Muscle of leg (tissue), 11 donors: ENCODE measurements around the gene MAD1L1. TPM values are rescaled to one million over a fixed set of nuclear protein-coding genes. Genes with fewer than 3 reads are reported as not detected.
"Not testable (repeated sequence)": the region's sequence is repeated elsewhere in the genome, so short reads cannot be mapped to it uniquely, and the experiment has no call there.

Experiments
- DNase-seq: peaks from one replicate; pipeline ENCODE4 v3.0.0; 2013
- H3K27ac ChIP-seq: one replicate; pipeline ENCODE4 v1.5.1; 2013; ENCODE audit warnings: mild to moderate bottlenecking, low read length, control low read depth
- H3K27me3 ChIP-seq: one replicate; pipeline ENCODE4 v1.6.1; 2013; ENCODE audit warnings: low read length; ENCODE audit not compliant: control insufficient read depth, insufficient read depth
- H3K36me3 ChIP-seq: one replicate; pipeline ENCODE4 v1.6.1; 2013; ENCODE audit warnings: low read length; ENCODE audit not compliant: control insufficient read depth, insufficient read depth
- H3K4me1 ChIP-seq: one replicate; pipeline ENCODE4 v1.6.1; 2013; ENCODE audit warnings: low read length; ENCODE audit not compliant: control insufficient read depth, insufficient read depth
- H3K4me3 ChIP-seq: one replicate; pipeline ENCODE4 v1.5.1; 2013; ENCODE audit warnings: low read length, control low read depth
- H3K9me3 ChIP-seq: replicated peaks from 2 replicates; pipeline ENCODE4 v1.6.1; 2013; ENCODE audit warnings: low read depth, low read length; ENCODE audit not compliant: control insufficient read depth
- WGBS: methylation state at CpG from one replicate; pipeline ENCODE4 v1.1.5; 2013; ENCODE audit warnings: missing lambda C conversion rate; ENCODE audit not compliant: insufficient coverage; 5-methylcytosine and 5-hydroxymethylcytosine counted together
- polyA plus RNA-seq, 8 donors: library from polyadenylated mRNA; unstranded; fragments of 120-200 nt; gene quantifications; one replicate each; pipeline versions ENCODE4 v1.2.1 to v1.2.3, GENCODE V29; 2013; ENCODE audit warnings: inconsistent platforms in 1 of 8, low replicate concordance in 1 of 8; ENCODE audit not compliant: insufficient read length in 8 of 8, insufficient read depth in 1 of 8
- total RNA-seq: library from RNA; stranded (reverse); fragments of 120-200 nt; gene quantifications from one replicate; pipeline ENCODE4 v1.2.4, GENCODE V29; 2013

MAD1L1 gene
- total and polyA plus RNA-seq, 9 donors, result 19.1 to 38.7 (median 21.8) TPM

- peaks cover 42% of the 10 kb centered on the region for H3K36me3 ChIP-seq
- DNase-seq, result no peak
- H3K27me3 ChIP-seq, result no peaks in the 10 kb centered on the region
- no peaks in the 10 kb centered on the region for H3K9me3 ChIP-seq
- 56% methylated on average over 8 of the region's 9 CpGs for WGBS
- H3K27ac ChIP-seq, result no peak overlapping the region
- no peak overlapping the region for H3K4me3 ChIP-seq
- H3K4me1 ChIP-seq, result peaks cover 11% of the 10 kb centered on the region
These were observed 39.3 kb upstream of the MAD1L1 start for GRCh38 chr7:2272031-2272430.

- no peak for DNase-seq
- 72% methylated on average over 23 of the region's 27 CpGs for WGBS
- Histone ChIP-seq H3K9me3 (no peaks in the 10 kb centered on the region), H3K4me3 (no peak overlapping the region), H3K36me3 (peaks cover 40% of the 10 kb centered on the region), H3K27ac (no peak overlapping the region), H3K27me3 (no peaks in the 10 kb centered on the region), H3K4me1 (peaks cover 11% of the 10 kb centered on the region)
These were observed 38.7 kb upstream of the MAD1L1 start for GRCh38 chr7:2271273-2272026.

- no peak for DNase-seq
- 61% methylated on average over 4 of the region's 8 CpGs for WGBS
- Histone ChIP-seq H3K4me1 (peaks cover 11% of the 10 kb centered on the region), H3K9me3 (no peaks in the 10 kb centered on the region), H3K4me3 (no peak overlapping the region), H3K27ac (no peak overlapping the region), H3K27me3 (no peaks in the 10 kb centered on the region), H3K36me3 (peaks cover 37% of the 10 kb centered on the region)
These were observed 37.8 kb upstream of the MAD1L1 start for GRCh38 chr7:2270495-2270894.

- DNase-seq, result no peak
- Histone ChIP-seq H3K36me3 (peaks cover 35% of the 10 kb centered on the region), H3K9me3 (no peaks in the 10 kb centered on the region), H3K4me1 (peaks cover 11% of the 10 kb centered on the region), H3K27ac (peak overlapping the region; percentile 62), H3K27me3 (no peaks in the 10 kb centered on the region), H3K4me3 (no peak overlapping the region)
- WGBS, result 59% methylated on average over 7 of the region's 10 CpGs
These were observed 37.3 kb upstream of the MAD1L1 start for GRCh38 chr7:2269991-2270460.

GRCh38 chr7:2269089-2269990 is 36.6 kb upstream of the MAD1L1 start:
- WGBS, result 20% methylated on average over 5 of the region's 18 CpGs
- peak overlapping the region; percentile 62 for H3K27ac ChIP-seq
- not testable (repeated sequence) for H3K27me3 ChIP-seq, DNase-seq, H3K4me3 ChIP-seq, H3K9me3 ChIP-seq
- H3K36me3 ChIP-seq, result peaks cover 31% of the 10 kb centered on the region
- peaks cover 11% of the 10 kb centered on the region for H3K4me1 ChIP-seq

- no peak overlapping the region for H3K4me3 ChIP-seq
- no peak overlapping the region for H3K27ac ChIP-seq
- H3K9me3 ChIP-seq, result no peaks in the 10 kb centered on the region
- 67% methylated on average over 5 of the region's 10 CpGs for WGBS
- peaks cover 37% of the 10 kb centered on the region for H3K36me3 ChIP-seq
- H3K27me3 ChIP-seq, result no peaks in the 10 kb centered on the region
- H3K4me1 ChIP-seq, result peaks cover 17% of the 10 kb centered on the region
- no peak for DNase-seq
These were observed 34.2 kb upstream of the MAD1L1 start for GRCh38 chr7:2266911-2267310.

GRCh38 chr7:2264158-2264557 is 31.4 kb upstream of the MAD1L1 start:
- no peaks in the 10 kb centered on the region for H3K27me3 ChIP-seq
- 96% methylated on average over 23 of the region's 23 CpGs for WGBS
- peaks cover 5% of the 10 kb centered on the region for H3K4me1 ChIP-seq
- no peaks in the 10 kb centered on the region for H3K9me3 ChIP-seq
- DNase-seq, result no peak
- no peak overlapping the region for H3K4me3 ChIP-seq
- peaks cover 29% of the 10 kb centered on the region for H3K36me3 ChIP-seq
- H3K27ac ChIP-seq, result no peak overlapping the region

GRCh38 chr7:2263176-2263575 is 30.4 kb upstream of the MAD1L1 start:
- no peak overlapping the region for H3K27ac ChIP-seq
- no peaks in the 10 kb centered on the region for H3K9me3 ChIP-seq
- H3K4me1 ChIP-seq, result peaks cover 5% of the 10 kb centered on the region
- peaks cover 37% of the 10 kb centered on the region for H3K36me3 ChIP-seq
- no peak overlapping the region for H3K4me3 ChIP-seq
- no peak for DNase-seq
- H3K27me3 ChIP-seq, result no peaks in the 10 kb centered on the region
- 89% methylated on average over 18 of the region's 18 CpGs for WGBS

GRCh38 chr7:2261611-2262010 is 28.9 kb upstream of the MAD1L1 start:
- H3K9me3 ChIP-seq, result no peaks in the 10 kb centered on the region
- H3K27me3 ChIP-seq, result no peaks in the 10 kb centered on the region
- peak; percentile 55 for DNase-seq
- peaks cover 5% of the 10 kb centered on the region for H3K4me1 ChIP-seq
- peaks cover 46% of the 10 kb centered on the region for H3K36me3 ChIP-seq
- peak overlapping the region; percentile 65 for H3K27ac ChIP-seq
- no peak overlapping the region for H3K4me3 ChIP-seq
- WGBS, result 88% methylated on average over 13 of the region's 14 CpGs

GRCh38 chr7:2260820-2261219 is 28.1 kb upstream of the MAD1L1 start:
- 83% methylated on average over 2 of the region's 5 CpGs for WGBS
- Histone ChIP-seq H3K27ac (no peak overlapping the region), H3K9me3 (no peaks in the 10 kb centered on the region), H3K36me3 (peaks cover 51% of the 10 kb centered on the region), H3K4me1 (peaks cover 5% of the 10 kb centered on the region), H3K27me3 (no peaks in the 10 kb centered on the region), H3K4me3 (no peak overlapping the region)
- no peak for DNase-seq
